Activated CD4-positive, alpha-beta T cell treated with anti-CD3 and anti-CD28 coated beads, Interleukin-2, Interleukin-4, amounts not matched to agents 100 ng/mL and 50 ng/mL, durations not matched to agents 16 hours and 8 hours (primary cell): ENCODE measurements around the gene ENTPD3.

Experiments used
- DNase-seq: peaks from one replicate; pipeline ENCODE4 v3.0.0-alpha.2; 2020; ENCODE audit warnings: low spot score

Gene ENTPD3

DNA sequence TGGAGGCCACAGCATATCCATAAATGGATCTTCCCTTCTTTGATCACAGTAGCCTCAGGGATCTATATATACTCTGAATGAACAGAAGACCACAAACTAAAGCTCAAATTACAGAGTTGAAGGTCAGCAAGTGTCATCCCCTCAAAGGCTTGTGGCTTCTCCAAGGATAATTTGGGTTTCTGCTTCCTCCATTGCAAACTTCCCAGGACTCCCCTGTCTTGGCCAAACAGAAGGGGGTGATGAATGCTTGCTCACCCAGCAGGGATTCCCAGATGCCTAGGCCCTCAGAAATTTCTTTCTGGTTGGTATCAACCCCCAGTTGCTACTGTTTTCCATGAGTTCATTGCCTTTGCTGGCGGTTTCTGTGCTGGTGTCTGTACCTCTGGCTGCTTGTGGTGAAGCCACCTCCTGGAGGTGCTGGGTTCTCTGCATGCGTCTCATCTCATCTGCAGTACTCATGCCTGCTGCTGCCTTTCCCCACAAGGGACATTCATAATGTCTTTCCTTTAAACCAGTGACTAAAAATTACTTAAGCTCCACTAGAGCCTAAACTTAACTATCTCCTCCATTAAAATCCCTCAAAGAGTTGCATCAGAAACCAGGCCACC lies 17.7 kb downstream of the ENTPD3 start:
- no peak for DNase-seq

DNA sequence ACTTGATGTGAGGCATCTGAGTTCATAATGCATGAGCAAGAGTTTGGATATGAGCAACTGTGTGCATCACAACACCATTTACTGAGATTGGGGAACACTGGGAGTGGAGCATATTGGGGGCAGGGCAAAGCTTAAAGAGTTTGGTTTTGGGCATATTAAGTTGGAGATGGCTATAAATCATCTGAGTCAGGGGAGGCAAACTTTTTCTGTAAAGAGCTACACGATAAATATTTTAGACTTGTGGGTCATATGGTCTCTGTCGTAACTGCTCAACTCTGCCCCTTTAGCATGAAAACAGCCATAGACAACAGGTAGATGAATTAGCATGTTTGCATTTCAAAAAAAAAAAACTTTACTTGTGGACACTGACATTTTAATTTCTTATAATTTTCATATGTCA lies 20.0 kb downstream of the ENTPD3 start:
- DNase-seq = no peak

DNA sequence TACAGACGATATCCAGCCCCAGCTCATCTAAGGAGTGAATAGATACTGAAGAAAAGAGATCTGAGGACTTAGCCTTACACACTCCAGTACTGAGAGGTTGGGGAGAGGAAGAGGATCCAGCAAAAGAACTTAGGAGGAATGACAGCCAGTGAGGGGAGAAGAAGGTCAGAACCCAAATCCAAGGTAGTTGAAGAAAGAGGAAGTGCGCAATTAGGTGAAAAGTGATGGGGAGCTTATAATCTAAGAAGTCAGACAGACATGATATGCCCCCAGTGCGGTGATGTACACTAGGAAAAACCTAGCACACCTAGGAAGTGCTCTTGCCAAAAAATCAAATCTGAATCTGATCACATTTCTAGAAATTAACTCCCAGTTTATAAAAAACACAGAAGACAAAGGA lies 20.6 kb downstream of the ENTPD3 start:
- no peak for DNase-seq

DNA sequence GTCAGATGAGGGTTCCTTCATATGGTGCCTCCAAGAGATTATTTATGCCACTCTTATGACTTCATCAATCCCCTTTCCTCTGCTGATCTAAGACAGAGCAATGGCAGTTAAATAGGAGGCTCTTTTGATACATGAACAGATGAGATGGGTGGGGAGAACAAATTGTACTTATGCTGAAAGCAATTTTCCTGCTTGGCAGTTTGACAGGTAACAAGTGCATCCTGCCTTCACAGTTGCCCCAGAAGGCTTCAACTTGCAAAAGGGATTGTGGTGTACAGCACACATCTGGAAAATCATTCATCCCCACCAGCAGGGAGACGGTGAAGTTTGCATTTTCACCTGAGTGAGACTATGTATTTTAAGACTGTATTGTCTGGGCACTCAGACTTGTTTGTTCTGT lies 27.3 kb downstream of the ENTPD3 start:
- DNase-seq = no peak

DNA sequence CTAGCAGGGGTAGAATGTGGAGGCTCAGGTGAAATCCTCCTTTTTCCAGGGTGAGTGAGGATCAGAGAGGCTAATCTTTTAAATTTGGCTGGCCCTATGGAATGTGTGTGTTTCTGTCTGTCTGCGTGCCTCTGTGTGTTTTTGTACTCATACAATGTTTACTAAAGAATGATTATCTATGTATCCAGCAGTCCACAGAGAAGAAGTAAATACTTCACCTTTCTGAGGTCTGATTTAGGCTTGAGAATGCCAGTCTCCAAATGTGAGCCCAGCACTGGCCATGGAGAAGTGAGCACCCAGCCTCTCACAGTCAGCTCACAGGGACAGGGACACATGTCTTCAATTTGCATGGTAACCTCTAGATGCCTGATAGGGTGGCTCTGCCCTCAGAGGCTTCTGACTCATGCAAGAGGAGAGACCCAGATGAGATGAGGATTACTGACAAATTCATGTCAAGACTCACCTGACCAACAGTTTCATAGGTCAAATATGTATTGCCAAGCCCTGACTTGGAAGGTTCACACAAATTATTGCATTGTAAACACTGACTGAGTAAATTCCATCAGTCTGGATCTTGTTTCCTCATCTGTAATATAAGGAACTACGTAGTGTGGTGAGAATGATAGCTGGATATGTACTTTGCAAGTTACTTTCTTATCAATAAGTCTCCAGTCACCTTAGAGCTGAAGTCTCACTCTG lies 31.0 kb downstream of the ENTPD3 start:
- DNase-seq = no peak

DNA sequence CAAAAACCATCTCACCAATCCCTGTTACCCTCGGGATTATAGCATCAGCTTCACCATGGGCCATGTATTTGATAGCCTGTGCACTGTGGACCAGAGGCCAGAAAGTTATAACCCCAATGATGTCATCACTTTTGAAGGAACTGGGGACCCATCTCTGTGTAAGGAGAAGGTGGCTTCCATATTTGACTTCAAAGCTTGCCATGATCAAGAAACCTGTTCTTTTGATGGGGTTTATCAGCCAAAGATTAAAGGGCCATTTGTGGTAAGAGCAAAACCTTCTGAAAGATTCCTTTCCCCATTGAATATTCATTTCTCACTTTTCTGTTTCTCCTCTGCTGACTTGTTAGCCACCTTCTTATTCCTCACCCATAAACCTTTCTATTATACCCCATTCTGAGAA lies 35.9 kb downstream of the ENTPD3 start:
- no peak for DNase-seq

DNA sequence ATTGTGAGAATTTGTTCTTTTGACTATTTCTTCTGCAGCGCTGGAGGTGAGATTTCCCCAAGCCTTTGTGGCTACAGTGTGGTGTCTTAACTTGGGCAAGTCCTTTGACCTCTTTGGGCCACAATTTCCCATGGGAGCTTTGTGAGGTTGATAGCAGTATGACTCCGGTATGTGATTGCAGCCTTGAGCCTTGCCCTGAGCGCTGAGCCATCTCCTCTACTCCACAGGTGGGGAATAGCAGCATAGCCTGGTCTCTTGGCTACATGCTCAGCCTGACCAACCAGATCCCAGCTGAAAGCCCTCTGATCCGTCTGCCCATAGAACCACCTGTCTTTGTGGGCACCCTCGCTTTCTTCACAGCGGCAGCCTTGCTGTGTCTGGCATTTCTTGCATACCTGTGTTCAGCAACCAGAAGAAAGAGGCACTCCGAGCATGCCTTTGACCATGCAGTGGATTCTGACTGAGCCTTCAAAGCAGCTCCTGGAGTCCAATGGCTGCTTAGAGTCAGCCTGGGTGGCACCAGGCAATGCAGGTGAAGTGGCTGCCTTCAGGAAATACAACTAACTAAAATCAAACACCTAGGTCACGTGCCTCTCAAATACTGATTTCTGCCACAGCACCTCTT lies 40.2 kb downstream of the ENTPD3 start:
- DNase-seq = no peak

DNA sequence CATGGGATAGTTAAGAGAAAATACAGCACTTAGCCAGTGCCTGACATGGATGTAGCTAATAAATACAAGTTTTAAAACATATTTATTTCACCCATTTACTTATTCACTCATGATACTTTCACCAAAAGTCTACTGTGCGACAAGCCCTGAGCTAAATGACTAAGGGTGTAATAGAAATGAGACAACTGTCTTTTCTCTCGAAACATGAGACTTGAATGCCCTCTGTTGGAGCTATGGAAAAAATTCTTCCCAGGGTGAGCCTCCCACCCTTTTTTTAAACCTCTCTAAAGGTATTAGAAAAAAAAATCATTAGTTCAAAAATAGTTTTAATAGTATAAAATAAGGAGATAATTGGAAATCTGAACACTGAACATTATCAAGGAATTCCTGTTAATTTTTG lies 45.8 kb downstream of the ENTPD3 start:
- no peak for DNase-seq

DNA sequence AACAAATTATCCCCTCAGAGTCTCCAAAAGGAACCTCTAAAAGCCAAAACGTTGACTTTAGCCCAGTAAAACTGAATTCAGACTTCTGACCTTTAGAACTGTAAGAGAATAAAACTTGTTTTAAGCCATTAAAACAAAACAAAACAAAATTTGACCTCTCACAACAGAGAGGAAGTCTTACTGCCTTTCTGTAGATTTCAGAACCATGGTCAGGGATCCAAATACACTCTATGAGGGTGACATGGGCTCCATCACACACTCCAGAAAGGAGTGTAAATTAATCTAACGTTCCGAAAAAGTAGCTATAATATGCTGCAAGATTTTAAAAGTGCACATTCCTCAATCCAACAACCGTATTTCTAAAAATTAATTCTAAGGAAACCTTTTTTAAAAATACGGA lies 50.9 kb downstream of the ENTPD3 start:
- DNase-seq = no peak

DNA sequence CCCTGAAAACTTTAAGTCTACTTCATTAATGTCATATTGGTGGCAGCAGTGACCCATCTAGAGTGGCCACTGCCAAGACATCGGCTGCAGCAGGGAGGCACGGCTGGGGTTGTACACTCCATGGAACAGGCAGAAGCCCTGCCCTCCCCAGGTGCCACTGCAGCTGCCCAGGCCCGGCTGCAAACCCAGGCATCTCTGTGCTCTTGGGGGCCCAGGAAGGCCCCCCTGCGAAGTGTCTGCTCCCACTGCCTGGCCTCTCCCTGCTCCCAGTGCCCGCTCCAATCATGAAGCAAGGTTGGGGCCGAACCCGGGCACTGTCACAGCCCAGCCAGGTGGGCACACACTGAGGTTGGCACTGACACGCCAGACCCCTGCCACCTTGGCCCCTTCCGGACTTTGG lies 58.1 kb downstream of the ENTPD3 start:
- no peak for DNase-seq

DNA sequence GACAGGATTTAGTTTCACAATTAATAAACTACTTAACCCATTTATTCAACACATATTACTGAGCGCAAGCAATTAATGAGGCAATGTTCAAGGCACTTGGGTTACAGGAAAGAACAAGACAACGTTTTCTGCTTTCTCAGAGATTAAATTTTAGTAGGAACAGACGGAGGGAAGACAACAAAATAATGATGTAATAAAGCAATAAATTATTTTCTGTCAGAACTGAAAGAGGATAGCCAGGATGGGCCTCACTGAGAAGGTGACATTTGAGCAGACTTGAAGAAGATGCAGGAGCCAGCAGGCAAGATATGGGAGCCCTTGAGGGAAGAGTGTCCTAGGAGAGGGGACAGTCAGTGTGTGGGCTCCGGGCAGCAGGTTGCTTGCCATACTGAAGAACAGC lies 58.9 kb downstream of the ENTPD3 start:
- DNase-seq = no peak

DNA sequence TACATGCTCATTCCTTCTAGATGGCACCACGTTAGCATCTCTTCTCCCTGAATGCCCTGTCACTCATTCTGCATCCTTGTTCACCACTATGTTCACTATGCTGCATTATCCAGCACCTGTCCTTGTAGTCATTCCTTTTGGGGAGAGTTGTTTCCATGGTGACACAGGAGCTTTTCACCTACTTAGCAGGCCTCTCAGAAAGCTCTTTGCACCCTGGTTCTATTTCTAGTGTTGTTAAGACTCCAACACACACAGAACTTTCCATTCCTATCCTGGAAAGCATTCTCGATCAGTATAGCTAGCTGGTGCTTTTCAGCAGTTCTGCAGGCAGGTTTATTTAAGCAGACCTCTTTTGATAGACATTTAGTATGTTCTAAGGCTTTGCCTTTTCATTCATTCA lies 63.5 kb downstream of the ENTPD3 start:
- no peak for DNase-seq

DNA sequence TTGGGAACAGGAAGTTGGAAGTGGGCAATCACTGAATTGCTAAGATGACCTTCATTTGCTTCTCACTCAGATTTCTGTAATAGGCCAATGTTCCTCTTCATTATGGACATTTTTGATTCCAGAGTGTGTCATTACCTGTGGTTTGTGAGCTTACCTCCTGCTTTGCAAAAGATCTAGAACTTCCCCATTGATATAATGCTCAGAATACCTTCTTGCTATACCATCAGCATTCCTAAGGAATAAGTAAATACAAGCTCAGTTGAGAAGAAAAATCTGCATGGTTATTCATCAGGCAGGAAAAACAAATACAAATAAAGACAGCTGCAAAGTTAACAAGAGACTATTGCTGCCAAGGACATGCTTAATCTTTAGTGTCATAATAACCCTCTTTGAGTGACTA lies 64.6 kb downstream of the ENTPD3 start:
- DNase-seq = no peak

DNA sequence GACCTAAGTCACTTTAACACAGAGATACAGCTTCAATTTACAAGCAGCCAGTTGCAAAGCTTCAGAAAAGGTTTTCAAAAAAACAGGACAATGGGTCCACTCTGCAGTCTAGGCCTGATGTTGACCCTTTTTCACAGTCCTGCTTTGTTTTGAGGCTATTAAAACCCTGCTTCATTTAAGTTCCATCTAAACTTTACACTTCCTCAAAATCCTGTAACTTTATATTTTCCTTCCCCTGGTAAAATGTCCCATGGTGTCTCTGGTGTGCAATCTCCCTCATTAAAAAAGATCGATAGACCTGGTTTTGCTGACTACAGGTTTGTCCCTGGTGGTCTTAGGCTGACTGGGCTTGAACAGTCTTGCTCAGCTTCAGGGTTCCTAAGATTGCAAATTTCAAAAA lies 65.1 kb downstream of the ENTPD3 start:
- DNase-seq = no peak

DNA sequence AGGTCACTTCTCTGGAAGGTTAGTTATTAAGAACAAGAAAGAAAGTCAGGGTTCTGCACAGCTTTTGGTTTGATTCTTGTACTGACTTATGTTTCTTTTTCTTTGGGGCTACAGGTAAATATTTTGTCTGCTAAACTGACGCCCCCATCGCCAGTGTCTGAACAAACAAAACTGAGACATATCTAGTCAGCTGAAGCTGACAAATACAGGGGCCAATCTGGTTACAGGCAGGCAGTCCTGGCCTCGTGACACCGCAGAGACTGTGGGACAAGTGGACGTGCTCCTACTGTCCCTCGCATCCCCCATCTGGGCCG lies 65.5 kb downstream of the ENTPD3 start:
- no peak for DNase-seq

DNA sequence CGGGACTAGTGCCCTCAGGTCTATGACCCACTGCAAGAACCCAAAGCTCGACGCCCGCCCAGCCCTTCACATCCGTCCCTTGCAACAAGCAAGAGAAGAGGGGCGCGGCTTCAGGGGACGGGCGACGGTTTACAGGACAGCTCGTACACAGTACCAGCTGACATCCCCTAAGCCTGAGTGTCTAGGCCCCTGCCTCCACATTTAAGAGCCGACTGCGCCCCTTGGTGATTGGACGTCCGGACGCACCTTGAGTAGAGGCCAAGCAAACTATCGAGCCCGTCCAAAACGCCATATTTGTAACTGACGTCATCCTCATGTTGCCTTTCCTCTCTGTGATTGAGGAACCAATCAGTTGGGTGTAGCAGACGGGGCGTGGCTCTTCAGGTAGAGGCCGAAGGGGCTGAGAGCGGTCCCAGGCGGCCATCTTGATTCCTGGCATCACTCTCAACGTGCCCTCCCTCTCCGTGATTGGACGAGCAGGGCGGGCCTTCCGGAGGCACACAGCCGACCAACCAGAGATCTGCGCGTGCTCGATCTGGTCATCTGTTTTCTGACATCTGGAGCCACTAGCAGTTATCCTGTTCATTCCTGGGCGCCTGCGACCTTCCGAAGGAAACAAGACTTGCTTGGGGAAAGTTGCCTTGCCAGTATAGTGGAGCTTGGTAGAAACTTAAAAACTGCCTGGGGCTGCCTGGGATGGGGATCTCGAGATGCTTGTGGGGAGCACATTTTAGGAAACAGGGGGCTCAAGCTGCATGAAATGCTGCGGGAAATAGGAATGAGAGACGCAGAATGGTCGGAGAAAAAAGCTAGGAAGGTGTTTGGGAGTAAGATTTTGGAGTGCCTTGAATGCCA lies 66.1 kb downstream of the ENTPD3 start:
- DNase-seq = peak; percentile 98

DNA sequence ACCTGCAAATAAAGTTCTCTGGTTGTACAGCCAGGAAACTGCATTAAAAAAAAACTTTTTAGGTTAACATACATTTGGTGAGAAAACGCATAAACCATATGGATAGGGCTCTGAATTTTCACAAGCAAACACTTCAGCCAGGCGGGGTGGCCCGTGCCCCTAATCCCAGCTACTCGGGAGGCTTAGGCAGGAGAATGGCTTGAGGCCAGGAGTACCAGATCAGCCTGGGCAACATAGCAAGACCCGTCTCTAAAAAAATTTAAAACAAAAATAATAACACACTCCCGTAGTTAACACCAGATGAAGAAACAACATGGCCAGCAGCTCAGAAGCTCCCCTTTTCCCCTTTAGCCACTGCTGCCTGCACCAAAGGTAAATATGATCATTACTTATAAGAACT lies 66.9 kb downstream of the ENTPD3 start:
- DNase-seq = no peak

DNA sequence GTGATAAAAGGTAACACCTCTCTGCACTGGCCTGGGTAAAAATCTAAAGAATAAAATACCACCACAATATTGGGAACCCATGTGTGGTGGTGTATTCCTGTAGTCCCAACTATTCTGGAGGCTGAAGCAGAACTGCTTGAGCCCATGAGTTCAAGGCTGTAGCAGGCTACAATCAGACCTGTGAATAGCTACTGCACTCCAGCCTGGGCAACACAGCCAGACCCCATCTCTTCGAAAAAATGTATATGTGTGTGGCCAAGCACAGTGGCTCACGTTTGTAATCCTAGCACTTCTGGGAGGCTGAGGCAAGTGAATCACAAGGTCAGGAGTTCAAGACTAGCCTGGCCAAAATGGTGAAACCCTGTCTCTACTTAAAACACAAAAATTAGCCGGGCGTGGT lies 68.3 kb downstream of the ENTPD3 start:
- no peak for DNase-seq

DNA sequence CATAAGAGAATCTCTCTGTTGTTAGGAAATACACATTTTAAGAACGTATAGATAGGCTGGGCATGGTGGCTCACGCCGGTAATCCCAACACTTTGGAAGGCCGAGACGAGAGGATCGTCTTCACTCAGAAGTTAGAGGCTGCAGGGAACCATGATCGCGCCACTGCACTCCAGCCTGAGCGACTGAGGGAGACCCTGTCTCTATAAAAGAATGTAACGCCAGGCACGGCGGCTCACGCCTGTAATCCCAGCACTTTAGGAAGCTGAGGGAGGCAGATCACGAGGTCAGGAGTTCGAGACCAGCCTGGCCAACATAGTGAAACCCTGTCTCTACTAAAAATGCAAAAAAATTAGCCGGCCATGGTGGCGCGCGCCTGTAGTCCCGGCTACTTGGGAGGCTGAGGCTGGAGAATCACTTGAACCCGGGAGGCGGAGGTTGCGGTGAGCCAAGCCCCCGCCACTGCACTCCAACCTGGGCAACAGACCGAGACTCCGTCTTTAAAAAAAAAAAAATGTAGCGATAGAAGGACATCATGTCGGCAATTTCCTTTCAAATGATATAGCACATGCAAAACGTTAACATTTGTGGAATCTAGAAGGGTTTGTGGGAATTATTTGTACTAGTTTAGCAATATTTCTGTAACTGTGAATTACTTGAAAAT lies 69.4 kb downstream of the ENTPD3 start:
- no peak for DNase-seq

DNA sequence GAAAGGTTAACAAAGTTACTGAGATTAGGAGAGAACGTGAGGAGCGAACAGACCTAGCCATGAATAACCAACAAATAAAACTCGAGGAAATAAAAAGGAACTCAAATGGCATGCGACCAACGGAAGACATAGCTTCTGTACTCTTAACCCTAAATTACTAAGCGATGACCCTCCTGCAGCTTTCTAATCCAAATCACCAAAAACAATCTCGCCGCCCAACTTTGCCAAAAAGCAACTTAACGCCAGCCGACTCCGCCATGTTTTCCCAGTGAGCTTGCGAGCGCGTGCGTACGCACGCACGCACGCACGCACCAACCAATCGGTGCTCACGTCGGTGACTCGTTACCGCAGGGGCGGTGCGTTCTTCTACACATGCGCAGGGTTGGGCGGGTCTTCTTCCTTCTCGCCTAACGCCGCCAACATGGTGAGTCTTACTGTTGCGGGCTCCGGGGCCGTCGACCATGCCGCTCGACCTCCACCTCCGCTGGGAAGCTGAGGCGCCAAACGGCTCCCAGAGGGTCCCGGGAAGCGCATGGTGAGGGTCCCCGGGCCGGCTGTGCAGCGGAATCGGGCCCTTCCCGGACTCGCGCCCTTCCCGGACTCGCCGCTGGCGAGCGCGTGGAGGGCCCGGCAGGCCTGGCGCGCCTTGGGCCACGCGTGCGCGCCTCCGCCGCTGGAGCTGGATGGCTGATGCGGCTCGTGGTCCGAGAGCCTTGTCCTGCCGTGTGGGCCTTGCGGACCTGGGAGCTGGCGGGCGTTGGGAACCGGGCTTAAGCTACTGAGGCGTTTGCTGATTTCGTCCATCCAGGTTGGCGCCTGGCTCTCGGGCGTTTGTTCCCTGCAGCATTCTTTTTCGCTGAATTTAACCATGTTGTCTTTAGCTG lies 70.2 kb downstream of the ENTPD3 start, which contains the start of gene RPL14:
RPL14 (plus strand) TSS at position 400 of the 884 bp plus-strand sequence; CDS start at position 533, 133 bp downstream.
- DNase-seq = peak; percentile 95

DNA sequence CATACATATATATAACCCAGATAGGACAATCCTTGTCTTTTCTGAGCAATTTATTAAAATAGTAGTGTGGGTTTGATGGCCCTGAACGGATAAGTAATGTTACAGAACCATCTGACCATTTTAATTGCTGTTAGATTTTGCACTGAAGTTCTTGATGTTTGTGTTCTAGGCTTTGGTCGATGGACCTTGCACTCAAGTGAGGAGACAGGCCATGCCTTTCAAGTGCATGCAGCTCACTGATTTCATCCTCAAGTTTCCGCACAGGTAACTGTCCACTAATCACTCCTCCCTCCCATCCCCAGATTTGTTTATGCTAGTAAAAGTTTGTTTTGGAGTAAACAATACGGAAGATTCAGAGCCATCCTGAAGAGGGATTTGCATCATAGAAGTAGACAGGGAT lies 71.5 kb downstream of the ENTPD3 start:
- DNase-seq = no peak
